PC-3 (cell line): ENCODE measurements around the gene FLNA. TPM values are rescaled to one million over a fixed set of nuclear protein-coding genes. Genes with fewer than 3 reads are reported as not detected.

Experiments used
- ATAC-seq: fragments of 200-7000 bp; cut with Tn5 transposase; 2 replicates; pipeline ENCODE4 v1.9.1; 2020; ENCODE audit warnings: mild to moderate bottlenecking, moderate library complexity
- BruUV-seq: library from RNA; stranded (reverse); fragments of 400-500 nt; replicated peaks from 2 replicates; lab custom pipeline; 2021; lab: Mats Ljungman, UMichigan
- CTCF ChIA-PET: fragments of 300-600 bp; sonication (Branson Sonifier 250); formaldehyde crosslinking; loops from one replicate; lab custom pipeline; 2022; ENCODE audit warnings: antibody characterized with exemption; lab: Charles Lee
- POLR2A ChIA-PET: fragments of 300-600 bp; sonication (Branson Sonifier 250); formaldehyde crosslinking; loops from one replicate; lab custom pipeline; 2022; ENCODE audit warnings: antibody characterized with exemption; ENCODE audit not compliant: unreplicated experiment; lab: Charles Lee
- DNase-seq: peaks from one replicate; pipeline ENCODE4 v3.0.0-alpha.2; 2015
- H2AFZ ChIP-seq: fragments of 300-600 bp; sonication (generic); 2 replicates; pipeline ENCODE4 v1.6.0; 2016; ENCODE audit warnings: antibody characterized with exemption, low read length
- H3F3A ChIP-seq: fragments of 300-600 bp; sonication (generic); one replicate; pipeline ENCODE4 v1.6.0; 2017; ENCODE audit warnings: antibody characterized with exemption, low read length, control low read depth, mild to moderate bottlenecking; ENCODE audit not compliant: unreplicated experiment
- H3K27ac ChIP-seq: fragments of 300-600 bp; sonication (generic); 2 replicates; pipeline ENCODE4 v1.5.1; 2016; ENCODE audit warnings: mild to moderate bottlenecking, low read length
- H3K27me3 ChIP-seq: fragments of 300-600 bp; sonication (generic); 2 replicates; pipeline ENCODE4 v1.6.1; 2016; ENCODE audit warnings: low read length, mixed read lengths
- H3K36me3 ChIP-seq: fragments of 300-600 bp; sonication (generic); 2 replicates; pipeline ENCODE4 v1.6.1; 2016; ENCODE audit warnings: low read depth, mixed run types, low read length, mixed read lengths
- H3K4me1 ChIP-seq: fragments of 300-600 bp; sonication (generic); 2 replicates; pipeline ENCODE4 v1.5.1; 2016; ENCODE audit warnings: low read length; ENCODE audit not compliant: insufficient read depth
- H3K4me2 ChIP-seq: fragments of 300-600 bp; sonication (generic); 2 replicates; pipeline ENCODE4 v1.6.0; 2016; ENCODE audit warnings: low read length
- H3K4me3 ChIP-seq: fragments of 300-600 bp; sonication (generic); 2 replicates; pipeline ENCODE4 v1.5.1; 2016; ENCODE audit warnings: mild to moderate bottlenecking, low read length, mixed read lengths
- H3K79me2 ChIP-seq: fragments of 300-600 bp; sonication (generic); 2 replicates; pipeline ENCODE4 v1.6.1; 2017; ENCODE audit warnings: low read length, mixed read lengths
- H3K9ac ChIP-seq: fragments of 300-600 bp; sonication (generic); 2 replicates; pipeline ENCODE4 v1.6.0; 2016; ENCODE audit warnings: mild to moderate bottlenecking, low read length
- H3K9me2 ChIP-seq: fragments of 300-600 bp; sonication (generic); replicated peaks from 2 replicates; pipeline ENCODE4 v1.6.1; 2016; ENCODE audit warnings: mixed run types, low read length, mixed read lengths
- H3K9me3 ChIP-seq: fragments of 300-600 bp; sonication (generic); 2 replicates; pipeline ENCODE4 v1.6.1; 2016; ENCODE audit warnings: low read length, mixed read lengths
- H4K20me1 ChIP-seq: fragments of 300-600 bp; sonication (generic); 2 replicates; pipeline ENCODE4 v1.6.1; 2016; ENCODE audit warnings: low read length, mixed read lengths
- EZH2 ChIP-seq: fragments of 300-600 bp; sonication (generic); IDR thresholded peaks from one replicate; pipeline ENCODE4 v1.6.1; 2017; ENCODE audit warnings: antibody characterized with exemption, mild to moderate bottlenecking, low read length; ENCODE audit not compliant: unreplicated experiment
- EZH2phosphoT487 ChIP-seq: fragments of 300-600 bp; sonication (generic); IDR thresholded peaks from 2 replicates; pipeline ENCODE4 v1.6.1; 2018; ENCODE audit warnings: mild to moderate bottlenecking, antibody characterized with exemption, low read length, borderline replicate concordance
- intact Hi-C: fragments of 100-400 bp; cut with micrococcal nuclease; formaldehyde crosslinking; loops from 2 replicates; pipeline ENCODE4 v1.9.0; 2023
- total RNA-seq: library from RNA; depleted of rRNA; stranded (reverse); fragments of >200 nt; gene quantifications from 2 replicates; pipeline ENCODE4 v1.2.3, GENCODE V29; 2014
- TF ChIP-seq, protein P1 (sequence below): fragments of 300-600 bp; sonication (generic); conservative IDR thresholded peaks from 2 replicates; pipeline ENCODE4 v1.5.1; 2017; ENCODE audit warnings: antibody characterized with exemption, low read depth, mild to moderate bottlenecking, low read length

FLNA gene
- total RNA-seq, 1 experiment from 2014 or later, result 2,058 TPM

DNA sequence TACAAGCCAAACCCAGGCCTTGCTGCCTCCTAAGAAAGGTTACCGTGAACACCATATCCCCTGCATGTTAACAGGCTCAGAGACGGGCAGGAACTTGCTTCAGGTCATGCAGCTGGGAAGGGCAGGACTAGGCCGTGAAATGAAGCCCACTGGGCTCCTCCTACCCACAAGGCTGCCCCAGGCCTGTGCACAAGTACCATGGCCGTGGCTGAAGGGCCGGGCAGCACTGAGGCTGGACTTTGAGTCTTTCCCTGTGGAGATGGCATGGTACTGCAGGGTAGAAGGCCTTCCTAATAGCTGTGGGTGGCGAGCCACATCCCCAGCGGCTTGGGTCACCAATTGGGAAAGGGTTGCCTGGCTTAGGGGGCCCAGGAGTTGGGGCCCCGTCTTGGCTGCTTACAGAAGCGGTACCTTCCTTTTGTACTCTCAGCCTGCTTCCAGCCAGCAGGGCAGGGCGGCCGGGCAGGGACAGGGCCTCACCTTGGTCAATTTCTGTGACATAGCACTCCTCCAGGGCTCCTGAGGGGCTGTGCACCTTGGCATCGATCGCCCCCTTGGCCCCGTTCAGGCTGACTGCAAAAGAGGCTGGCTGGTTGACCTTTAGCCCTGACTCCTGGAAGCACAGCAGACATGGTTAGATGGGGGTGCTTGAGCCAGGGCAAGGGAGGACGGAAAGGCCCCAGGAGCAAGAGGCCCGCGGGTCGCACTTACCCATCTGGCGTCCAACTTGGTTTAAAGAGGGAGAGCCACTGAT lies 23.8 kb downstream of the FLNA start:
- H3K36me3 ChIP-seq, result peaks cover 53% of the 10 kb centered on the region
- ChIA-PET POLR2A (no interaction called here), CTCF (no interaction called here)

DNA sequence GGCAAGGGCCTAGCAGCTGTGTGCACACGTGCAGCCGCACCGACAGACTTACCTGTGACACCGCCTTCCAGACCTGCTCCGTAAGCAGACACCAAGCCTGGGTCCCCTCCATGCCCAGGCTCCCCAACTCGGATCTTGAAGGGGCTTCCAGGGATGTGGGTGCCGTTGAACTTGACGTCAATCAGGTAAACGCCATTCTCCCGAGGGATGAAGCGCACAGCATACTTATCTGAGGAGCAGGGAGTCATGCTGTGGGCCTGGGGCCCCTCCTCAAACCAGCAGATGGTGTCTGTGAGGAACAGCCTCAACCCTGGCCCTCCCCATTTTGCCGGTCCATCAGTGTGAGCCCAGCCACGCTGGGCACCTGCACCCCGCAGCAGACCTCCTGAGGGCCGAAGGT lies 24.5 kb downstream of the FLNA start:
- ChIA-PET POLR2A (no interaction called here), CTCF (no interaction called here)
- Histone ChIP-seq H3K4me3 (no peak overlapping the region), H3K9me3 (no peaks in the 10 kb centered on the region), H3K27ac (no peak overlapping the region), H3K4me1 (no peaks in the 10 kb centered on the region), H3K79me2 (no peaks in the 10 kb centered on the region), H3K27me3 (no peaks in the 10 kb centered on the region), H3K9ac (no peak overlapping the region), H3F3A (peaks cover 11% of the 10 kb centered on the region), H3K4me2 (no peak overlapping the region), H3K9me2 (no peaks in the 10 kb centered on the region), H4K20me1 (0 out of 2 replicates have a peak, but pooled peaks cover 1% of the 10 kb centered on the region), H3K36me3 (peaks cover 49% of the 10 kb centered on the region), H2AFZ (no peak overlapping the region)
- intact Hi-C loops, result no loop called here
- TF ChIP-seq EZH2phosphoT487 (no peak), EZH2 (no peak)
- TF ChIP-seq, protein P1, sequence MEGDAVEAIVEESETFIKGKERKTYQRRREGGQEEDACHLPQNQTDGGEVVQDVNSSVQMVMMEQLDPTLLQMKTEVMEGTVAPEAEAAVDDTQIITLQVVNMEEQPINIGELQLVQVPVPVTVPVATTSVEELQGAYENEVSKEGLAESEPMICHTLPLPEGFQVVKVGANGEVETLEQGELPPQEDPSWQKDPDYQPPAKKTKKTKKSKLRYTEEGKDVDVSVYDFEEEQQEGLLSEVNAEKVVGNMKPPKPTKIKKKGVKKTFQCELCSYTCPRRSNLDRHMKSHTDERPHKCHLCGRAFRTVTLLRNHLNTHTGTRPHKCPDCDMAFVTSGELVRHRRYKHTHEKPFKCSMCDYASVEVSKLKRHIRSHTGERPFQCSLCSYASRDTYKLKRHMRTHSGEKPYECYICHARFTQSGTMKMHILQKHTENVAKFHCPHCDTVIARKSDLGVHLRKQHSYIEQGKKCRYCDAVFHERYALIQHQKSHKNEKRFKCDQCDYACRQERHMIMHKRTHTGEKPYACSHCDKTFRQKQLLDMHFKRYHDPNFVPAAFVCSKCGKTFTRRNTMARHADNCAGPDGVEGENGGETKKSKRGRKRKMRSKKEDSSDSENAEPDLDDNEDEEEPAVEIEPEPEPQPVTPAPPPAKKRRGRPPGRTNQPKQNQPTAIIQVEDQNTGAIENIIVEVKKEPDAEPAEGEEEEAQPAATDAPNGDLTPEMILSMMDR, result no peak
- no TSS peak for BruUV-seq
- ATAC-seq (no peak), DNase-seq (no peak)

More for the DNA sequence above, 23.8 kb downstream of the FLNA start:
- intact Hi-C loops, result no loop called here
- no peaks in the 10 kb centered on the region for H3K27me3 ChIP-seq
- H3K9me3 ChIP-seq, result no peaks in the 10 kb centered on the region
- ATAC-seq (no peak), DNase-seq (no peak)
- H3K4me2 ChIP-seq, result no peak overlapping the region
- no peaks in the 10 kb centered on the region for H3K4me1 ChIP-seq
- peaks cover 11% of the 10 kb centered on the region for H3F3A ChIP-seq
- H3K4me3 ChIP-seq, result no peak overlapping the region
- no peaks in the 10 kb centered on the region for H3K9me2 ChIP-seq
- no peak overlapping the region for H3K27ac ChIP-seq
- H2AFZ ChIP-seq, result no peak overlapping the region
- TF ChIP-seq, protein P1, result no peak
- TF ChIP-seq EZH2, result no peak
- no peak for TF ChIP-seq EZH2phosphoT487
- H4K20me1 ChIP-seq, result 0 out of 2 replicates have a peak, but pooled peaks cover 5% of the 10 kb centered on the region
- no peaks in the 10 kb centered on the region for H3K79me2 ChIP-seq
- H3K9ac ChIP-seq, result no peak overlapping the region
- BruUV-seq, result no TSS peak

DNA sequence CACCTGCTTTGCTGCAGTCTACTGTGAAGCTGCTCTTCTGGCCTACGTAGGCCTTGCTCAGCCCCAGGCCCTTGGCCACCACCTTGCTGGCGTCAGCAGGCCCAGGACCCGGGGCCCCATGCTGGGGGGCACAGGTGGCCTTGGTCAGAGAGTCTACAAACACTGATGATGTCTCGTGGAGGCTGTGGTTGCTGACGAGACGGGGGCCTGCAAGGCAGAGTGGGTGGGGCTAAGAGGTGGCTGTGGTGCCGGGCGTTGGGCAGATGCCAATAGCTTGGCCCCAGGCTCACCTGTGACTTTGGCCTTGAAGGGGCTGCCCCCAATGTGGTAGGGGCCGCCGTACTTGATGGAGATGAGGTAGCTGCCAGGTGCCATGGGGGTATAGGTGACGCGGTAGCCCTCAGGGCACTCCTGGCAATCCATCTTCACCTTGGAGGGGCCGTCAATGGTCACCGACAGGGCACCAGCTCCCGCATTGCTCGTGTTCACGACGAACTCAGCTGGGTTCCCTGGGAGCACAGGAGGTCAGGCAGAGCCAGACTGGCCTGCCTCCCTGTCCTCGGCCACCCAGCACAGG lies 25.0 kb downstream of the FLNA start:
- DNase-seq, result no peak
- Histone ChIP-seq H4K20me1 (no peaks in the 10 kb centered on the region), H2AFZ (no peak overlapping the region), H3K4me3 (no peak overlapping the region), H3K9ac (no peak overlapping the region), H3K27me3 (no peaks in the 10 kb centered on the region), H3K9me3 (no peaks in the 10 kb centered on the region), H3K4me1 (no peaks in the 10 kb centered on the region), H3K4me2 (no peak overlapping the region), H3F3A (peaks cover 11% of the 10 kb centered on the region), H3K27ac (no peak overlapping the region), H3K36me3 (peaks cover 45% of the 10 kb centered on the region), H3K9me2 (no peaks in the 10 kb centered on the region), H3K79me2 (no peaks in the 10 kb centered on the region)
- POLR2A ChIA-PET, result no interaction called here
- no peak for ATAC-seq
- no peak for TF ChIP-seq EZH2phosphoT487
- no peak for TF ChIP-seq EZH2
- TF ChIP-seq, protein P1, result no peak
- TSS peak; percentile 14 for BruUV-seq
- CTCF ChIA-PET, result no interaction called here
- intact Hi-C loops, result no loop called here
